DND-41 (cell line): ENCODE measurements around the gene SUPT3H.

Experiments
- EZH2 ChIP-seq: IDR thresholded peaks from 3 replicates; pipeline ENCODE4 v1.6.1; 2012; ENCODE audit warnings: borderline replicate concordance, low read depth, mild to moderate bottlenecking, moderate library complexity, low read length, inconsistent platforms; ENCODE audit not compliant: severe bottlenecking
- TF ChIP-seq, protein P1 (sequence below): IDR thresholded peaks from 2 replicates; pipeline ENCODE4 v1.5.1; 2012; ENCODE audit warnings: borderline replicate concordance, low read length, moderate library complexity, mild to moderate bottlenecking; ENCODE audit not compliant: poor library complexity, severe bottlenecking; ENCODE audit errors: extremely low read depth

- TF ChIP-seq, protein P1, sequence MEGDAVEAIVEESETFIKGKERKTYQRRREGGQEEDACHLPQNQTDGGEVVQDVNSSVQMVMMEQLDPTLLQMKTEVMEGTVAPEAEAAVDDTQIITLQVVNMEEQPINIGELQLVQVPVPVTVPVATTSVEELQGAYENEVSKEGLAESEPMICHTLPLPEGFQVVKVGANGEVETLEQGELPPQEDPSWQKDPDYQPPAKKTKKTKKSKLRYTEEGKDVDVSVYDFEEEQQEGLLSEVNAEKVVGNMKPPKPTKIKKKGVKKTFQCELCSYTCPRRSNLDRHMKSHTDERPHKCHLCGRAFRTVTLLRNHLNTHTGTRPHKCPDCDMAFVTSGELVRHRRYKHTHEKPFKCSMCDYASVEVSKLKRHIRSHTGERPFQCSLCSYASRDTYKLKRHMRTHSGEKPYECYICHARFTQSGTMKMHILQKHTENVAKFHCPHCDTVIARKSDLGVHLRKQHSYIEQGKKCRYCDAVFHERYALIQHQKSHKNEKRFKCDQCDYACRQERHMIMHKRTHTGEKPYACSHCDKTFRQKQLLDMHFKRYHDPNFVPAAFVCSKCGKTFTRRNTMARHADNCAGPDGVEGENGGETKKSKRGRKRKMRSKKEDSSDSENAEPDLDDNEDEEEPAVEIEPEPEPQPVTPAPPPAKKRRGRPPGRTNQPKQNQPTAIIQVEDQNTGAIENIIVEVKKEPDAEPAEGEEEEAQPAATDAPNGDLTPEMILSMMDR = no peak
- TF ChIP-seq EZH2 = no peak
These were observed 454.3 kb downstream of the SUPT3H start for GRCh38 chr6:44923444-44923843.
